ENCODE results near the gene SMPD1. TPM values are rescaled to one million over a fixed set of nuclear protein-coding genes. Genes with fewer than 3 reads are reported as not detected.

The SMPD1 gene
- 34.7 and 42.5 TPM in 2 replicates for total RNA-seq

DNA sequence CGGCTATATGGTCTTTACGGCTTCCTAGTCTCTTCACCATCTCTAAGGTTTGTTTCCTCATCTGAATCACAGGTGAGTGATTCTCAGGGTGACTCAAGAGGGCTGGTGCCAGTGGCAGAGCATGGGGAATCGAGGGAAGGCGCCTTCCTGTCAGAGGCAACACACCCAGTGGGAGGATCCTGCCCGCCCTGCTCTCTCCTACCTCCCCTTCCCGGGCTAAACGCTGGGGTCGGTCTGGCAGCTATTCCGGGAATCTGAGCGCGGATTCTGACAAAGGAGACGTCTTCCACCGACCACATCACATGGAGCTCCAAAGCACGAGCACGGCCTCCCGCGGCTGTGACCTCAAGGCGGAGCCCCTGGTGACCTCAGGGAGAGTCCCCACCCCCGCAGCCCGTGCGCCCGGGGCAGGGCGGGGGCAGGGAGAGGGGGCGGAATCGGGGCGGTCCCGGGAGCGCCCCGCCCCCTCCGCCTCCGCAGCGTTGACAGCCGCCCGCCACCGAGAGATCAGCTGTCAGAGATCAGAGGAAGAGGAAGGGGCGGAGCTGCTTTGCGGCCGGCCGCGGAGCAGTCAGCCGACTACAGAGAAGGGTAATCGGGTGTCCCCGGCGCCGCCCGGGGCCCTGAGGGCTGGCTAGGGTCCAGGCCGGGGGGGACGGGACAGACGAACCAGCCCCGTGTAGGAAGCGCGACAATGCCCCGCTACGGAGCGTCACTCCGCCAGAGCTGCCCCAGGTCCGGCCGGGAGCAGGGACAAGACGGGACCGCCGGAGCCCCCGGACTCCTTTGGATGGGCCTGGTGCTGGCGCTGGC lies at the start of gene SMPD1:
TSS of gene SMPD1 (plus strand) at position 570 of the 813 bp plus-strand sequence. CDS start at position 695, 125 bp downstream.

DNA sequence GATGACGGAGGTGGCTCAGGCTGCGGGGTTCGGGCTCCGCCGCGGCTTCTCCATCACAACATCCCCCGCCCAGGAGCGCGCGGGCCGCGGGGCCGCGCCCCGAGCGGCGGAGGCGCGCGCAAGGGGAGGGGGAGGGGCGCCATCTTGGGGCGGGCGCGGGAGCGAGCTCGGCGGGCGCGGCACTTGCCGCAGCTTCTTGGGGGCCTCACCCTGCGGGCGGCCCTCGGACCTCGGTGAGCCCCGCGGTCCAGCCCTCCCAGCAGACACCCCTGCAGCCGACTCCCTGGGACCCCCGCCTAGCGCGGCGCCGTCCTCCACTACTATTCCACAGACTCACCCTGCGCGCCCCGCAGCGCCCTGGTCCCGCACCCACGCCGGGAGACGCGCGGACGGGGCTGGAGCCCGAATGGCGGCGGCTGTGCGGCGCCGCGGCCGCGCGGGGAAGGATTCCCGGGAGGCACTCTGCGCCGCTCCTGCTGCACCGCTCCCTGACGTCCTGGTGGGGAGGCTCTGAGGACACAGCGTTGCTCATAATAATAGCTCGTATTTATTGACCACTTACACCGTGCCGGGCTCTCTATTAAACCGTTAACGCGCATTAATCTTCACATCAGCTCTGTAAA lies 28.8 kb downstream of the SMPD1 start, which contains the start of gene APBB1:
TSS of gene APBB1 (minus strand) at position 86 of the 623 bp plus-strand sequence. CDS start 7,747 bp downstream, outside the sequence.

DNA sequence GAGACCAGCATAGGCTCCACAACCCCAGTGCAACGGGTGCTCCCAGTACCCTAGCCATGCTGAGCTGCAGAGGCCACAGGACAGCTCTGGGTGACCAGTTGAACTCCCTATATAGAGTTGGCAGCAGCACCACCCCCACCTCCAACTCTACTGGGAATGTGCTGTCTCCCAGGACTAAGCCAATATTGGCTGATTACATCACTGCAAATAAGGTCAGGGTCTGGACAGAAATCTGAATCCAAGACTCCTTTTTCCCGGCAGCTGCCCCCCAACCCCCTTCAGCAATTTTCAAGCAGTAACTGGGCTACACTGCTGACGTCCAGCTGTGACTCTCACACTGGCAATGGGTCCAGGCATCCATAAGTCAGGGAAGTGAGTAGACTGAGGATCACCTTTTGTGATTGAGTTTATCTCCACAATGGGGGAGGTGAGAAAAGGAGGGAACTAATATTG lies 50.7 kb downstream of the SMPD1 start, which contains the start of gene HPX:
TSS of gene HPX (minus strand) at position 82 of the 453 bp plus-strand sequence. CDS start at position 58, 24 bp downstream.

Other genes starting within 250 kb of the SMPD1 start
- not detected in 2 replicates for gene OR52B2, start 220.1 kb upstream of the SMPD1 start, total RNA-seq
- not detected in 2 replicates for gene OR52W1, start 191.2 kb upstream of the SMPD1 start, total RNA-seq
- 0.16 TPM in 1 of 2 replicates, not detected in the other for gene C11orf42, start 184.9 kb upstream of the SMPD1 start, total RNA-seq
- 23.9 and 26.8 TPM in 2 replicates for gene FHIP1B, start 155.8 kb upstream of the SMPD1 start, total RNA-seq
- 0.16 TPM in 1 of 2 replicates, not detected in the other for gene CNGA4, start 151.4 kb upstream of the SMPD1 start, total RNA-seq
- not detected in 2 replicates for gene CCKBR, start 130.6 kb upstream of the SMPD1 start, total RNA-seq
- 251 and 347 TPM in 2 replicates for gene CAVIN3, start 70.0 kb upstream of the SMPD1 start, total RNA-seq
- 75.6 and 82.3 TPM in 2 replicates for gene APBB1, start 28.6 kb downstream of the SMPD1 start, total RNA-seq
- gene HPX, start 50.5 kb downstream of the SMPD1 start, total RNA-seq: 1.2 and 2.1 TPM in 2 replicates
- 26.6 and 27.4 TPM in 2 replicates for gene TRIM3, start 83.5 kb downstream of the SMPD1 start, total RNA-seq
- gene ARFIP2, start 90.9 kb downstream of the SMPD1 start, total RNA-seq: 86.6 and 87.3 TPM in 2 replicates
- gene TIMM10B, start 91.0 kb downstream of the SMPD1 start, total RNA-seq: 52.7 and 54.4 TPM in 2 replicates
- 9.4 and 13.0 TPM in 2 replicates for gene DNHD1, start 106.8 kb downstream of the SMPD1 start, total RNA-seq
- gene RRP8, start 213.1 kb downstream of the SMPD1 start, total RNA-seq: 12.5 and 12.8 TPM in 2 replicates
- 216 and 230 TPM in 2 replicates for gene ILK, start 213.3 kb downstream of the SMPD1 start, total RNA-seq
- gene TAF10, start 221.7 kb downstream of the SMPD1 start, total RNA-seq: 27.7 and 38.3 TPM in 2 replicates
- gene TPP1, start 228.9 kb downstream of the SMPD1 start, total RNA-seq: 69.9 and 101 TPM in 2 replicates

Data from hair follicle dermal papilla cell (primary cell).